ENCODE measurements around the gene PCIF1.

DNA sequence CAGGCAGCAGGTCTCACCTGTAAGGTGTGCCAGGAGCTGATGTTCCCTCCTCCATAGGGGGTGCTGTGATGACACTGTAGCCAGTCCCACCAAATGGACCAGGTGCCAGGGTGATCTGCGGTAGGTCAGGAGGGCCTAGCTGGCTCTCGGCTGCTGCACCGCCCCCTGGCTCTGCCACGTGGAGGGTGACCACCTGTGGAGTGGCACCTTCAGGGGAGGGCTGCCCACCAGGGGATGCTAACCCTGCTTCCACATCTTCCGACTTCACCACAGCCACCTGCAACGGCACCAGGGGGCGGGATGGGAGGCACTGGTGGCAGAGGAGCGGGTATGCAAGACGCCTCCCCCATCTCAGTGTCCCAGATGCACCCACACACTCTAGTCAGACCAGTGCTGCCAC is 19.2 kb downstream of the PCIF1 start:
- TF ChIP-seq, protein P1, sequence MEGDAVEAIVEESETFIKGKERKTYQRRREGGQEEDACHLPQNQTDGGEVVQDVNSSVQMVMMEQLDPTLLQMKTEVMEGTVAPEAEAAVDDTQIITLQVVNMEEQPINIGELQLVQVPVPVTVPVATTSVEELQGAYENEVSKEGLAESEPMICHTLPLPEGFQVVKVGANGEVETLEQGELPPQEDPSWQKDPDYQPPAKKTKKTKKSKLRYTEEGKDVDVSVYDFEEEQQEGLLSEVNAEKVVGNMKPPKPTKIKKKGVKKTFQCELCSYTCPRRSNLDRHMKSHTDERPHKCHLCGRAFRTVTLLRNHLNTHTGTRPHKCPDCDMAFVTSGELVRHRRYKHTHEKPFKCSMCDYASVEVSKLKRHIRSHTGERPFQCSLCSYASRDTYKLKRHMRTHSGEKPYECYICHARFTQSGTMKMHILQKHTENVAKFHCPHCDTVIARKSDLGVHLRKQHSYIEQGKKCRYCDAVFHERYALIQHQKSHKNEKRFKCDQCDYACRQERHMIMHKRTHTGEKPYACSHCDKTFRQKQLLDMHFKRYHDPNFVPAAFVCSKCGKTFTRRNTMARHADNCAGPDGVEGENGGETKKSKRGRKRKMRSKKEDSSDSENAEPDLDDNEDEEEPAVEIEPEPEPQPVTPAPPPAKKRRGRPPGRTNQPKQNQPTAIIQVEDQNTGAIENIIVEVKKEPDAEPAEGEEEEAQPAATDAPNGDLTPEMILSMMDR (IDR thresholded peaks at IDR 0.05) = no peak
- TF ChIP-seq POLR2A (IDR thresholded peaks at IDR 0.05) = no peak
